ENCODE results near the gene ADARB1. TPM values are rescaled to one million over a fixed set of nuclear protein-coding genes. Genes with fewer than 3 reads are reported as not detected.
A peak's percentile ranks its signal among the peaks of the same experiment; 100 is the strongest.

ADARB1 gene
- polyA plus RNA-seq, 1 experiment, result 25.3 TPM

- no peaks in the 10 kb centered on the region for H3K27me3 ChIP-seq (ENCODE audit: control insufficient read depth, insufficient read depth, low read length)
- ChIA-PET POLR2A (no interaction called here), CTCF (interaction anchor here (1.2 kb wide), 1 partner anchor 79 kb away, joined by 4 read pairs; no protein-coding TSS in a partner anchor)
- TF ChIP-seq, protein P1, sequence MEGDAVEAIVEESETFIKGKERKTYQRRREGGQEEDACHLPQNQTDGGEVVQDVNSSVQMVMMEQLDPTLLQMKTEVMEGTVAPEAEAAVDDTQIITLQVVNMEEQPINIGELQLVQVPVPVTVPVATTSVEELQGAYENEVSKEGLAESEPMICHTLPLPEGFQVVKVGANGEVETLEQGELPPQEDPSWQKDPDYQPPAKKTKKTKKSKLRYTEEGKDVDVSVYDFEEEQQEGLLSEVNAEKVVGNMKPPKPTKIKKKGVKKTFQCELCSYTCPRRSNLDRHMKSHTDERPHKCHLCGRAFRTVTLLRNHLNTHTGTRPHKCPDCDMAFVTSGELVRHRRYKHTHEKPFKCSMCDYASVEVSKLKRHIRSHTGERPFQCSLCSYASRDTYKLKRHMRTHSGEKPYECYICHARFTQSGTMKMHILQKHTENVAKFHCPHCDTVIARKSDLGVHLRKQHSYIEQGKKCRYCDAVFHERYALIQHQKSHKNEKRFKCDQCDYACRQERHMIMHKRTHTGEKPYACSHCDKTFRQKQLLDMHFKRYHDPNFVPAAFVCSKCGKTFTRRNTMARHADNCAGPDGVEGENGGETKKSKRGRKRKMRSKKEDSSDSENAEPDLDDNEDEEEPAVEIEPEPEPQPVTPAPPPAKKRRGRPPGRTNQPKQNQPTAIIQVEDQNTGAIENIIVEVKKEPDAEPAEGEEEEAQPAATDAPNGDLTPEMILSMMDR (IDR thresholded peaks at IDR 0.05; ENCODE audit: low read depth, low read length), result no peak
- H3K4me3 ChIP-seq (ENCODE audit: low read depth, low read length), result no peak overlapping the region
- no peak for DNase-seq (ENCODE audit: low read depth, low spot score)
- no peaks in the 10 kb centered on the region; the same call in 1 of the 2 replicates for H3K9me3 ChIP-seq (ENCODE audit: control insufficient read depth, insufficient read depth, low read length)
- H3K27ac ChIP-seq (ENCODE audit: low read depth, low read length), result peak overlapping the region; percentile 21
Measured at GRCh38 chr21:45219517-45219916, 145.1 kb downstream of the ADARB1 start.

DNA sequence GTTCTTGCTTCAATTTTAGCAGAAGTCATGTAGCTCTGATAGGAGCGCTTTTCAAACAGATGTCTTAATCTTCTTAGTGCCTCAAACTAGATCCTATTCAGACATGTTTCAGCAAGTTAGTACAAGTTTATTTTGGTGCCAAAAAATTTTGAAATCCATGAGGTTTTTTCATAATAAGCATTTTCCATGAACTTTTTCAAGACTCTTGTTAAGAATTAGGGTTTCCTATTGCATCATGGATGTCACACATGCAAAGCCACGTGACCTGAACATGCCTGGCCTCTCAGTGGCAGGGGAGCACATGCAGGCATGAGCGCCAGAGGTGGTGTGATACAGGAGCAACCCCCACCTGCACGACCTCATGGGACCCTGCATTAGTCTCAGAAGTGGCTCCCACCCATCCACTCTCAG, 145.7 kb downstream of the ADARB1 start:
- CTCF ChIA-PET, result interaction anchor here (0.6 to 0.7 kb wide), 2 partner anchors 49 to 92 kb away, joined by 3 read pairs; no protein-coding TSS in a partner anchor
- TF ChIP-seq, protein P1 (IDR thresholded peaks at IDR 0.05; ENCODE audit: low read depth, low read length), result no peak
- Histone ChIP-seq H3K27me3 (ENCODE audit: control insufficient read depth, insufficient read depth, low read length) (no peaks in the 10 kb centered on the region), H3K4me3 (ENCODE audit: low read depth, low read length) (no peak overlapping the region), H3K27ac (ENCODE audit: low read depth, low read length) (no peak overlapping the region), H3K9me3 (ENCODE audit: control insufficient read depth, insufficient read depth, low read length) (no peaks in the 10 kb centered on the region; the same call in 1 of the 2 replicates)
- POLR2A ChIA-PET, result no interaction called here
- no peak for DNase-seq (ENCODE audit: low read depth, low spot score)

- TF ChIP-seq, protein P1 (IDR thresholded peaks at IDR 0.05; ENCODE audit: low read depth, low read length), result no peak
- ChIA-PET CTCF (no interaction called here), POLR2A (no interaction called here)
- Histone ChIP-seq H3K9me3 (ENCODE audit: control insufficient read depth, insufficient read depth, low read length) (no peaks in the 10 kb centered on the region; the same call in 1 of the 2 replicates), H3K4me3 (ENCODE audit: low read depth, low read length) (no peak overlapping the region), H3K27ac (ENCODE audit: low read depth, low read length) (no peak overlapping the region), H3K27me3 (ENCODE audit: control insufficient read depth, insufficient read depth, low read length) (no peaks in the 10 kb centered on the region)
- no peak for DNase-seq (ENCODE audit: low read depth, low spot score)
Measured at GRCh38 chr21:45220714-45221490, 146.5 kb downstream of the ADARB1 start.

- CTCF ChIA-PET, result no interaction called here
- Histone ChIP-seq H3K27ac (ENCODE audit: low read depth, low read length) (no peak overlapping the region), H3K27me3 (ENCODE audit: control insufficient read depth, insufficient read depth, low read length) (no peaks in the 10 kb centered on the region), H3K9me3 (ENCODE audit: control insufficient read depth, insufficient read depth, low read length) (no peaks in the 10 kb centered on the region; the same call in 1 of the 2 replicates), H3K4me3 (ENCODE audit: low read depth, low read length) (no peak overlapping the region)
- POLR2A ChIA-PET, result no interaction called here
- no peak for DNase-seq (ENCODE audit: low read depth, low spot score)
- TF ChIP-seq, protein P1 (IDR thresholded peaks at IDR 0.05; ENCODE audit: low read depth, low read length), result no peak
Measured at GRCh38 chr21:45222001-45222400, 147.6 kb downstream of the ADARB1 start.

All from AG04450 (cell line).